ENCODE results near the gene FGF14. TPM values are rescaled to one million over a fixed set of nuclear protein-coding genes. Genes with fewer than 3 reads are reported as not detected.
"Not testable (repeated sequence)": the region's sequence is repeated elsewhere in the genome, so short reads cannot be mapped to it uniquely, and the experiment has no call there.

Gene FGF14
- total RNA-seq, 2 experiments from 2014 or later, result not detected

GRCh38 chr13:102136735-102137296 lies 265.0 kb downstream of the FGF14 start:
- Mint-ChIP-seq H3K27me3 (no peaks in the 10 kb centered on the region), H3K9me3 (no peaks in the 10 kb centered on the region), H3K27ac (no peak overlapping the region), H3K4me3 (no peak overlapping the region), H3K36me3 (ENCODE audit: low read depth) (no peaks in the 10 kb centered on the region), H3K4me1 (no peaks in the 10 kb centered on the region)
- POLR2A ChIA-PET, result no interaction called here
- no peak for DNase-seq
- CTCF ChIA-PET, result no interaction called here

- Mint-ChIP-seq H3K27me3 (no peaks in the 10 kb centered on the region), H3K4me3 (no peak overlapping the region), H3K9me3 (no peaks in the 10 kb centered on the region), H3K4me1 (no peaks in the 10 kb centered on the region), H3K27ac (no peak overlapping the region), H3K36me3 (ENCODE audit: low read depth) (no peaks in the 10 kb centered on the region)
- no peak for DNase-seq
- ChIA-PET CTCF (no interaction called here), POLR2A (no interaction called here)
Observed at GRCh38 chr13:102132777-102133295, 269.0 kb downstream of the FGF14 start.

GRCh38 chr13:102131246-102131645 lies 270.6 kb downstream of the FGF14 start:
- no peak overlapping the region for H3K4me3 Mint-ChIP-seq
- DNase-seq, result no peak
- H3K9me3 Mint-ChIP-seq, result no peaks in the 10 kb centered on the region
- H3K36me3 Mint-ChIP-seq (ENCODE audit: low read depth), result no peaks in the 10 kb centered on the region
- H3K27me3 Mint-ChIP-seq, result no peaks in the 10 kb centered on the region
- H3K27ac Mint-ChIP-seq, result no peak overlapping the region
- CTCF ChIA-PET, result no interaction called here
- POLR2A ChIA-PET, result no interaction called here
- no peaks in the 10 kb centered on the region for H3K4me1 Mint-ChIP-seq

GRCh38 chr13:102128216-102128810 lies 273.5 kb downstream of the FGF14 start:
- no peaks in the 10 kb centered on the region for H3K36me3 Mint-ChIP-seq (ENCODE audit: low read depth)
- ChIA-PET CTCF (no interaction called here), POLR2A (no interaction called here)
- no peaks in the 10 kb centered on the region for H3K27me3 Mint-ChIP-seq
- no peaks in the 10 kb centered on the region for H3K4me1 Mint-ChIP-seq
- no peak for DNase-seq
- H3K9me3 Mint-ChIP-seq, result no peaks in the 10 kb centered on the region
- H3K4me3 Mint-ChIP-seq, result no peak overlapping the region
- H3K27ac Mint-ChIP-seq, result no peak overlapping the region

GRCh38 chr13:102127153-102127552 lies 274.7 kb downstream of the FGF14 start:
- CTCF ChIA-PET, result interaction anchor here (0.6 kb wide), 1 partner anchor 8 kb away, joined by 3 read pairs; no protein-coding TSS in a partner anchor

GRCh38 chr13:102122147-102122546 lies 279.7 kb downstream of the FGF14 start:
- Mint-ChIP-seq H3K27ac (no peak overlapping the region), H3K4me1 (no peaks in the 10 kb centered on the region), H3K9me3 (no peaks in the 10 kb centered on the region), H3K4me3 (no peak overlapping the region), H3K36me3 (ENCODE audit: low read depth) (no peaks in the 10 kb centered on the region), H3K27me3 (no peaks in the 10 kb centered on the region)
- ChIA-PET POLR2A (no interaction called here), CTCF (no interaction called here)
- no peak for DNase-seq

More at GRCh38 chr13:102127153-102127552, 274.7 kb downstream of the FGF14 start:
- H3K36me3 Mint-ChIP-seq (ENCODE audit: low read depth), result no peaks in the 10 kb centered on the region
- no peaks in the 10 kb centered on the region for H3K27me3 Mint-ChIP-seq
- H3K4me1 Mint-ChIP-seq, result no peaks in the 10 kb centered on the region
- H3K4me3 Mint-ChIP-seq, result no peak overlapping the region
- H3K9me3 Mint-ChIP-seq, result no peaks in the 10 kb centered on the region
- H3K27ac Mint-ChIP-seq, result no peak overlapping the region
- POLR2A ChIA-PET, result no interaction called here
- DNase-seq, result no peak

GRCh38 chr13:102117175-102117831 lies 284.5 kb downstream of the FGF14 start:
- Mint-ChIP-seq H3K4me1 (no peaks in the 10 kb centered on the region), H3K27ac (no peak overlapping the region), H3K4me3 (no peak overlapping the region), H3K9me3 (no peaks in the 10 kb centered on the region), H3K36me3 (ENCODE audit: low read depth) (no peaks in the 10 kb centered on the region), H3K27me3 (no peaks in the 10 kb centered on the region)
- ChIA-PET POLR2A (no interaction called here), CTCF (no interaction called here)
- DNase-seq, result no peak

GRCh38 chr13:102103469-102103868 lies 298.4 kb downstream of the FGF14 start:
- no peaks in the 10 kb centered on the region for H3K27me3 Mint-ChIP-seq
- no peak overlapping the region for H3K4me3 Mint-ChIP-seq
- H3K4me1 Mint-ChIP-seq, result no peaks in the 10 kb centered on the region
- H3K27ac Mint-ChIP-seq, result no peak overlapping the region
- H3K36me3 Mint-ChIP-seq (ENCODE audit: low read depth), result no peaks in the 10 kb centered on the region
- H3K9me3 Mint-ChIP-seq, result no peaks in the 10 kb centered on the region
- DNase-seq, result no peak
- POLR2A ChIA-PET, result no interaction called here
- CTCF ChIA-PET, result no interaction called here

GRCh38 chr13:102100234-102100633 lies 301.6 kb downstream of the FGF14 start:
- POLR2A ChIA-PET, result no interaction called here
- Mint-ChIP-seq H3K36me3 (ENCODE audit: low read depth) (no peaks in the 10 kb centered on the region), H3K9me3 (no peaks in the 10 kb centered on the region), H3K4me3 (no peak overlapping the region), H3K27ac (no peak overlapping the region), H3K4me1 (no peaks in the 10 kb centered on the region), H3K27me3 (no peaks in the 10 kb centered on the region)
- no peak for DNase-seq
- CTCF ChIA-PET, result no interaction called here

GRCh38 chr13:102097708-102098107 lies 304.1 kb downstream of the FGF14 start:
- Mint-ChIP-seq H3K27ac (no peak overlapping the region), H3K4me1 (no peaks in the 10 kb centered on the region), H3K9me3 (no peaks in the 10 kb centered on the region), H3K4me3 (no peak overlapping the region), H3K36me3 (ENCODE audit: low read depth) (no peaks in the 10 kb centered on the region), H3K27me3 (no peaks in the 10 kb centered on the region)
- POLR2A ChIA-PET, result no interaction called here
- CTCF ChIA-PET, result no interaction called here
- DNase-seq, result no peak

GRCh38 chr13:102093288-102093687 lies 308.6 kb downstream of the FGF14 start:
- CTCF ChIA-PET; H3K27ac Mint-ChIP-seq; H3K4me3 Mint-ChIP-seq; H3K9me3 Mint-ChIP-seq; H3K4me1 Mint-ChIP-seq; DNase-seq; H3K27me3 Mint-ChIP-seq; POLR2A ChIA-PET; H3K36me3 Mint-ChIP-seq (ENCODE audit: low read depth): not testable (repeated sequence)

GRCh38 chr13:102091231-102091630 lies 310.6 kb downstream of the FGF14 start:
- Mint-ChIP-seq H3K27ac (no peak overlapping the region), H3K36me3 (ENCODE audit: low read depth) (no peaks in the 10 kb centered on the region), H3K4me1 (no peaks in the 10 kb centered on the region), H3K9me3 (no peaks in the 10 kb centered on the region), H3K27me3 (peaks cover 2% of the 10 kb centered on the region), H3K4me3 (no peak overlapping the region)
- DNase-seq, result no peak
- ChIA-PET CTCF (no interaction called here), POLR2A (no interaction called here)

GRCh38 chr13:102090532-102090931 lies 311.3 kb downstream of the FGF14 start:
- POLR2A ChIA-PET, result no interaction called here
- H3K4me1 Mint-ChIP-seq, result no peaks in the 10 kb centered on the region
- peaks cover 2% of the 10 kb centered on the region for H3K27me3 Mint-ChIP-seq
- H3K36me3 Mint-ChIP-seq (ENCODE audit: low read depth), result no peaks in the 10 kb centered on the region
- CTCF ChIA-PET, result no interaction called here
- H3K4me3 Mint-ChIP-seq, result no peak overlapping the region
- no peaks in the 10 kb centered on the region for H3K9me3 Mint-ChIP-seq
- no peak for DNase-seq
- no peak overlapping the region for H3K27ac Mint-ChIP-seq

- Mint-ChIP-seq H3K27ac (no peak overlapping the region), H3K4me1 (no peaks in the 10 kb centered on the region), H3K9me3 (no peaks in the 10 kb centered on the region), H3K4me3 (no peak overlapping the region), H3K27me3 (peaks cover 2% of the 10 kb centered on the region), H3K36me3 (ENCODE audit: low read depth) (no peaks in the 10 kb centered on the region)
- CTCF ChIA-PET, result no interaction called here
- DNase-seq, result no peak
- POLR2A ChIA-PET, result no interaction called here
Observed at GRCh38 chr13:102089722-102090121, 312.1 kb downstream of the FGF14 start.

Data from activated CD4-positive, alpha-beta memory T cell treated with anti-CD3 and anti-CD28 coated beads, Interleukin-2, amount 10 ng/mL, durations not matched to agents 7 days and 5 days (primary cell).